Neural cell (in vitro differentiated cells): ENCODE results near the gene RRAS2. TPM values are rescaled to one million over a fixed set of nuclear protein-coding genes. Genes with fewer than 3 reads are reported as not detected.

Experiments
- H2AFZ ChIP-seq: fragments of 200-600, 300-800 bp; sonication (generic), shearing (Covaris generic); 2 replicates; pipeline ENCODE4 v1.6.0; 2014; ENCODE audit warnings: low read depth, mild to moderate bottlenecking, antibody characterized with exemption, low read length, moderate library complexity
- H3F3A ChIP-seq: fragments of 200-600 bp; shearing (Covaris generic); 2 replicates; pipeline ENCODE4 v1.6.1; 2016; ENCODE audit warnings: mild to moderate bottlenecking, moderate library complexity, mixed read lengths, antibody characterized with exemption, low read length; ENCODE audit not compliant: insufficient read depth, poor library complexity, severe bottlenecking
- H3K27ac ChIP-seq: fragments of 200-600, 300-800 bp; sonication (generic), shearing (Covaris generic); 2 replicates; pipeline ENCODE4 v1.5.1; 2014; ENCODE audit warnings: mild to moderate bottlenecking, low read length, moderate library complexity
- H3K27me3 ChIP-seq: fragments of 300-800, 200-600 bp; sonication (generic), shearing (Covaris generic); 2 replicates; pipeline ENCODE4 v1.6.0; 2014; ENCODE audit warnings: mild to moderate bottlenecking, low read depth, low read length, moderate library complexity; ENCODE audit not compliant: insufficient read depth
- H3K36me3 ChIP-seq: fragments of 300-800, 200-600 bp; sonication (generic), shearing (Covaris generic); 2 replicates; pipeline ENCODE4 v1.5.1; 2014; ENCODE audit warnings: mild to moderate bottlenecking, antibody characterized with exemption, low read length, moderate library complexity; ENCODE audit not compliant: insufficient read depth
- H3K4me2 ChIP-seq: fragments of 300-800, 200-600 bp; sonication (generic), shearing (Covaris generic); 2 replicates; pipeline ENCODE4 v1.6.0; 2014; ENCODE audit warnings: mild to moderate bottlenecking, low read length
- H3K4me3 ChIP-seq: fragments of 300-800, 200-600 bp; sonication (generic), shearing (Covaris generic); 2 replicates; pipeline ENCODE4 v1.5.1; 2014; ENCODE audit warnings: mild to moderate bottlenecking, low read length, moderate library complexity
- H3K79me2 ChIP-seq: fragments of 200-600 bp; shearing (Covaris generic); replicated peaks from 2 replicates; pipeline ENCODE4 v1.6.0; 2014; ENCODE audit warnings: mild to moderate bottlenecking, low read length, moderate library complexity; ENCODE audit not compliant: insufficient read depth
- H3K9ac ChIP-seq: fragments of 300-800, 200-600 bp; sonication (generic), shearing (Covaris generic); 2 replicates; pipeline ENCODE4 v1.6.1; 2016; ENCODE audit warnings: mild to moderate bottlenecking, low read length, mixed read lengths
- H3K9me2 ChIP-seq: fragments of 200-600 bp; shearing (Covaris generic); 2 replicates; pipeline ENCODE4 v1.6.1; 2016; ENCODE audit warnings: mild to moderate bottlenecking, low read length, mixed read lengths; ENCODE audit not compliant: insufficient read depth
- H3K9me3 ChIP-seq: fragments of 200-600, 300-800 bp; sonication (generic), shearing (Covaris generic); 2 replicates; pipeline ENCODE4 v1.6.1; 2016; ENCODE audit warnings: mild to moderate bottlenecking, mixed run types, low read length, moderate library complexity, mixed read lengths
- H4K20me1 ChIP-seq: fragments of 200-600 bp; shearing (Covaris generic); 2 replicates; pipeline ENCODE4 v1.6.1; 2016; ENCODE audit warnings: mild to moderate bottlenecking, mixed run types; ENCODE audit not compliant: insufficient read depth
- EP300 ChIP-seq: fragments of 450-650 bp; conservative IDR thresholded peaks from 2 replicates; pipeline ENCODE4 v1.6.1; 2014; ENCODE audit warnings: antibody characterized with exemption, mild to moderate bottlenecking, moderate library complexity; ENCODE audit not compliant: poor library complexity, severe bottlenecking
- EZH2 ChIP-seq: fragments of 200-600, 300-800 bp; shearing (Covaris generic), sonication (generic); IDR thresholded peaks from 2 replicates; pipeline ENCODE4 v1.6.1; 2014; ENCODE audit warnings: antibody characterized with exemption, low read length, borderline replicate concordance, mild to moderate bottlenecking; ENCODE audit not compliant: insufficient read depth, poor library complexity, severe bottlenecking
- MXI1 ChIP-seq: fragments of 450-650 bp; conservative IDR thresholded peaks from 2 replicates; pipeline ENCODE4 v1.6.1; 2014; ENCODE audit warnings: antibody characterized with exemption, mild to moderate bottlenecking; ENCODE audit not compliant: poor library complexity, severe bottlenecking
- POLR2AphosphoS5 ChIP-seq: IDR thresholded peaks from 2 replicates; pipeline ENCODE4 v1.6.1; 2012
- RAD21 ChIP-seq: fragments of 450-650 bp; conservative IDR thresholded peaks from 2 replicates; pipeline ENCODE4 v1.6.1; 2014; ENCODE audit warnings: antibody characterized with exemption, mild to moderate bottlenecking, moderate library complexity
- REST ChIP-seq: IDR thresholded peaks from 2 replicates; pipeline ENCODE4 v1.6.1; 2012; ENCODE audit warnings: borderline replicate concordance
- SMC3 ChIP-seq: fragments of 450-650 bp; conservative IDR thresholded peaks from 2 replicates; pipeline ENCODE4 v1.6.1; 2014; ENCODE audit warnings: antibody characterized with exemption, mild to moderate bottlenecking, moderate library complexity; ENCODE audit not compliant: poor library complexity
- TAF1 ChIP-seq: IDR thresholded peaks from 2 replicates; pipeline ENCODE4 v1.6.1; 2012; ENCODE audit warnings: low read depth
- polyA plus RNA-seq: library from polyadenylated mRNA; depleted of rRNA; stranded (reverse); fragments of >200 nt; gene quantifications from 2 replicates; pipeline ENCODE4 v1.2.3, GENCODE V29; 2014
- TF ChIP-seq, protein P1 (sequence below): fragments of 450-650 bp; IDR thresholded peaks from 2 replicates; pipeline ENCODE4 v1.5.1; 2014; ENCODE audit warnings: antibody characterized with exemption, mild to moderate bottlenecking, moderate library complexity; ENCODE audit not compliant: poor library complexity, severe bottlenecking

Gene RRAS2
- polyA plus RNA-seq, 1 donor from 2014 or later: 47.3 TPM

GRCh38 chr11:14361951-14362350, 3.0 kb upstream of the RRAS2 start:
- H3K79me2 ChIP-seq: no peaks in the 10 kb centered on the region
- no peak overlapping the region for H2AFZ ChIP-seq
- no peaks in the 10 kb centered on the region for H3K9me3 ChIP-seq
- no peaks in the 10 kb centered on the region for H3K27me3 ChIP-seq
- no peak overlapping the region for H3K4me2 ChIP-seq
- peaks cover 4% of the 10 kb centered on the region for H3F3A ChIP-seq
- no peaks in the 10 kb centered on the region for H3K9me2 ChIP-seq
- no peaks in the 10 kb centered on the region for H3K36me3 ChIP-seq
- no peak overlapping the region for H3K9ac ChIP-seq
- no peak overlapping the region for H3K4me3 ChIP-seq
- H4K20me1 ChIP-seq: no peaks in the 10 kb centered on the region
- TF ChIP-seq EP300: no peak
- H3K27ac ChIP-seq: no peak overlapping the region

GRCh38 chr11:14360976-14361375, 2.0 kb upstream of the RRAS2 start:
- Histone ChIP-seq H3K27ac (no peak overlapping the region), H3K9ac (no peak overlapping the region), H3K36me3 (no peaks in the 10 kb centered on the region), H3K4me3 (no peak overlapping the region), H3K79me2 (peaks cover 7% of the 10 kb centered on the region), H4K20me1 (no peaks in the 10 kb centered on the region), H2AFZ (no peak overlapping the region), H3K9me3 (no peaks in the 10 kb centered on the region), H3K9me2 (no peaks in the 10 kb centered on the region), H3K27me3 (no peaks in the 10 kb centered on the region), H3F3A (peaks cover 4% of the 10 kb centered on the region), H3K4me2 (no peak overlapping the region)
- TF ChIP-seq MXI1: no peak
- TF ChIP-seq, protein P1, sequence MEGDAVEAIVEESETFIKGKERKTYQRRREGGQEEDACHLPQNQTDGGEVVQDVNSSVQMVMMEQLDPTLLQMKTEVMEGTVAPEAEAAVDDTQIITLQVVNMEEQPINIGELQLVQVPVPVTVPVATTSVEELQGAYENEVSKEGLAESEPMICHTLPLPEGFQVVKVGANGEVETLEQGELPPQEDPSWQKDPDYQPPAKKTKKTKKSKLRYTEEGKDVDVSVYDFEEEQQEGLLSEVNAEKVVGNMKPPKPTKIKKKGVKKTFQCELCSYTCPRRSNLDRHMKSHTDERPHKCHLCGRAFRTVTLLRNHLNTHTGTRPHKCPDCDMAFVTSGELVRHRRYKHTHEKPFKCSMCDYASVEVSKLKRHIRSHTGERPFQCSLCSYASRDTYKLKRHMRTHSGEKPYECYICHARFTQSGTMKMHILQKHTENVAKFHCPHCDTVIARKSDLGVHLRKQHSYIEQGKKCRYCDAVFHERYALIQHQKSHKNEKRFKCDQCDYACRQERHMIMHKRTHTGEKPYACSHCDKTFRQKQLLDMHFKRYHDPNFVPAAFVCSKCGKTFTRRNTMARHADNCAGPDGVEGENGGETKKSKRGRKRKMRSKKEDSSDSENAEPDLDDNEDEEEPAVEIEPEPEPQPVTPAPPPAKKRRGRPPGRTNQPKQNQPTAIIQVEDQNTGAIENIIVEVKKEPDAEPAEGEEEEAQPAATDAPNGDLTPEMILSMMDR: no peak
- no peak for TF ChIP-seq RAD21
- TF ChIP-seq POLR2AphosphoS5: no peak

- Histone ChIP-seq H3F3A (peaks cover 4% of the 10 kb centered on the region), H2AFZ (no peak overlapping the region), H3K4me2 (peak overlapping the region; percentile 38), H3K79me2 (peaks cover 20% of the 10 kb centered on the region), H4K20me1 (no peaks in the 10 kb centered on the region), H3K36me3 (no peaks in the 10 kb centered on the region), H3K9ac (peak overlapping the region; percentile 80), H3K9me3 (no peaks in the 10 kb centered on the region), H3K9me2 (no peaks in the 10 kb centered on the region), H3K27ac (peak overlapping the region; percentile 52), H3K4me3 (peak overlapping the region; percentile 95), H3K27me3 (no peaks in the 10 kb centered on the region)
- TF ChIP-seq MXI1 (no peak), POLR2AphosphoS5 (no peak), TAF1 (no peak), REST (no peak), EP300 (peak; percentile 26), SMC3 (no peak), RAD21 (no peak), EZH2 (no peak)
- TF ChIP-seq, protein P1: no peak
These were observed 583 bp upstream of the RRAS2 start for GRCh38 chr11:14359501-14360031.
